Measurements from ENCODE around the gene SPATA16. TPM values are rescaled to one million over a fixed set of nuclear protein-coding genes. Genes with fewer than 3 reads are reported as not detected.
"Not testable (repeated sequence)": the region's sequence is repeated elsewhere in the genome, so short reads cannot be mapped to it uniquely, and the experiment has no call there.

The SPATA16 gene
- total RNA-seq, 1 donor from 2014 or later = not detected

GRCh38 chr3:173065543-173065981 lies 75.5 kb downstream of the SPATA16 start:
- no peak for DNase-seq (ENCODE audit: low spot score)

GRCh38 chr3:173064631-173065030 lies 76.4 kb downstream of the SPATA16 start:
- no peak for DNase-seq (ENCODE audit: low spot score)
- no peak for ATAC-seq

More at GRCh38 chr3:173065543-173065981, 75.5 kb downstream of the SPATA16 start:
- ATAC-seq = no peak

GRCh38 chr3:173058229-173058628 lies 82.8 kb downstream of the SPATA16 start:
- ATAC-seq = no peak
- DNase-seq (ENCODE audit: low spot score) = no peak

- ATAC-seq (no peak), DNase-seq (ENCODE audit: low spot score) (no peak)
These were observed 85.7 kb downstream of the SPATA16 start for GRCh38 chr3:173055228-173055933.

GRCh38 chr3:173049360-173049759 lies 91.7 kb downstream of the SPATA16 start:
- DNase-seq (ENCODE audit: low spot score) (no peak), ATAC-seq (no peak)

- ATAC-seq (no peak), DNase-seq (ENCODE audit: low spot score) (no peak)
These were observed 95.2 kb downstream of the SPATA16 start for GRCh38 chr3:173045770-173046382.

GRCh38 chr3:173044998-173045397 lies 96.0 kb downstream of the SPATA16 start:
- ATAC-seq = no peak
- DNase-seq (ENCODE audit: low spot score) = no peak

GRCh38 chr3:173043757-173044156 lies 97.3 kb downstream of the SPATA16 start:
- ATAC-seq (no peak), DNase-seq (ENCODE audit: low spot score) (no peak)

GRCh38 chr3:173038484-173038871 lies 102.6 kb downstream of the SPATA16 start:
- DNase-seq (ENCODE audit: low spot score) (no peak), ATAC-seq (no peak)

- DNase-seq (ENCODE audit: low spot score) = no peak
- no peak for ATAC-seq
These were observed 103.1 kb downstream of the SPATA16 start for GRCh38 chr3:173037840-173038483.

GRCh38 chr3:173030273-173030672 lies 110.8 kb downstream of the SPATA16 start:
- ATAC-seq (no peak), DNase-seq (ENCODE audit: low spot score) (no peak)

GRCh38 chr3:173028351-173028750 lies 112.7 kb downstream of the SPATA16 start:
- ATAC-seq = no peak

GRCh38 chr3:173027429-173027828 lies 113.6 kb downstream of the SPATA16 start:
- ATAC-seq (no peak), DNase-seq (ENCODE audit: low spot score) (no peak)

More at GRCh38 chr3:173028351-173028750, 112.7 kb downstream of the SPATA16 start:
- DNase-seq (ENCODE audit: low spot score) = no peak

- no peak for ATAC-seq
- DNase-seq (ENCODE audit: low spot score) = no peak
These were observed 115.1 kb downstream of the SPATA16 start for GRCh38 chr3:173025941-173026340.

GRCh38 chr3:173021547-173022185 lies 119.4 kb downstream of the SPATA16 start:
- DNase-seq (ENCODE audit: low spot score) (no peak), ATAC-seq (no peak)

GRCh38 chr3:173020128-173020527 lies 120.9 kb downstream of the SPATA16 start:
- ATAC-seq; DNase-seq (ENCODE audit: low spot score): not testable (repeated sequence)

GRCh38 chr3:173019378-173019777 lies 121.7 kb downstream of the SPATA16 start:
- DNase-seq (ENCODE audit: low spot score) (no peak), ATAC-seq (no peak)

GRCh38 chr3:173018758-173019157 lies 122.3 kb downstream of the SPATA16 start:
- ATAC-seq (no peak), DNase-seq (ENCODE audit: low spot score) (no peak)

GRCh38 chr3:173013219-173013832 lies 127.7 kb downstream of the SPATA16 start:
- no peak for ATAC-seq

GRCh38 chr3:173009410-173009809 lies 131.6 kb downstream of the SPATA16 start:
- DNase-seq (ENCODE audit: low spot score) = no peak

More at GRCh38 chr3:173013219-173013832, 127.7 kb downstream of the SPATA16 start:
- DNase-seq (ENCODE audit: low spot score) = no peak

GRCh38 chr3:173008978-173009377 lies 132.1 kb downstream of the SPATA16 start:
- ATAC-seq = no peak
- DNase-seq (ENCODE audit: low spot score) = no peak

More at GRCh38 chr3:173009410-173009809, 131.6 kb downstream of the SPATA16 start:
- ATAC-seq = no peak
